Ammon's horn (tissue), 1 donor: ENCODE results near the gene TMEM183A.

ENCODE experiments used
- DNase-seq: peaks from one replicate; pipeline ENCODE4 v3.0.0-alpha.2; 2016; ENCODE audit warnings: low spot score

Gene TMEM183A

GRCh38 chr1:203028784-203029553 lies 21.8 kb downstream of the TMEM183A start:
- DNase-seq: no peak

- DNase-seq: no peak
These were observed 24.3 kb downstream of the TMEM183A start for GRCh38 chr1:203031467-203031866.

GRCh38 chr1:203033287-203033686 lies 26.1 kb downstream of the TMEM183A start:
- no peak for DNase-seq

GRCh38 chr1:203033917-203034316 lies 26.7 kb downstream of the TMEM183A start:
- DNase-seq: no peak

- no peak for DNase-seq
These were observed 27.4 kb downstream of the TMEM183A start for GRCh38 chr1:203034422-203035110.

GRCh38 chr1:203035111-203036000 lies 28.2 kb downstream of the TMEM183A start:
- no peak for DNase-seq

GRCh38 chr1:203036135-203036534 lies 29.0 kb downstream of the TMEM183A start:
- no peak for DNase-seq

- DNase-seq: no peak
These were observed 29.4 kb downstream of the TMEM183A start for GRCh38 chr1:203036537-203036936.

GRCh38 chr1:203037509-203038190 lies 30.5 kb downstream of the TMEM183A start:
- DNase-seq: no peak

GRCh38 chr1:203038217-203038741 lies 31.1 kb downstream of the TMEM183A start:
- DNase-seq: peak; percentile 73

- peak; percentile 90 for DNase-seq
These were observed 31.9 kb downstream of the TMEM183A start for GRCh38 chr1:203038891-203039608.

- no peak for DNase-seq
These were observed 32.7 kb downstream of the TMEM183A start for GRCh38 chr1:203039609-203040512.

- no peak for DNase-seq
These were observed 33.5 kb downstream of the TMEM183A start for GRCh38 chr1:203040513-203041275.

- no peak for DNase-seq
These were observed 34.3 kb downstream of the TMEM183A start for GRCh38 chr1:203041351-203041932.

- no peak for DNase-seq
These were observed 36.8 kb downstream of the TMEM183A start for GRCh38 chr1:203043830-203044545.

GRCh38 chr1:203044546-203045250 lies 37.5 kb downstream of the TMEM183A start:
- no peak for DNase-seq

GRCh38 chr1:203045336-203045735 lies 38.2 kb downstream of the TMEM183A start:
- DNase-seq: no peak
